ENCODE measurements around the gene SH2D4B.
A peak's percentile ranks its signal among the peaks of the same experiment; 100 is the strongest.
"Not testable (repeated sequence)": the region's sequence is repeated elsewhere in the genome, so short reads cannot be mapped to it uniquely, and the experiment has no call there.

Gene SH2D4B

GRCh38 chr10:80526218-80526617, 11.5 kb upstream of the SH2D4B start:
- no peak for DNase-seq

- no peak for DNase-seq
Measured at GRCh38 chr10:80526742-80527141, 11.0 kb upstream of the SH2D4B start.

- DNase-seq, result no peak
Measured at GRCh38 chr10:80528185-80528700, 9.5 kb upstream of the SH2D4B start.

DNA sequence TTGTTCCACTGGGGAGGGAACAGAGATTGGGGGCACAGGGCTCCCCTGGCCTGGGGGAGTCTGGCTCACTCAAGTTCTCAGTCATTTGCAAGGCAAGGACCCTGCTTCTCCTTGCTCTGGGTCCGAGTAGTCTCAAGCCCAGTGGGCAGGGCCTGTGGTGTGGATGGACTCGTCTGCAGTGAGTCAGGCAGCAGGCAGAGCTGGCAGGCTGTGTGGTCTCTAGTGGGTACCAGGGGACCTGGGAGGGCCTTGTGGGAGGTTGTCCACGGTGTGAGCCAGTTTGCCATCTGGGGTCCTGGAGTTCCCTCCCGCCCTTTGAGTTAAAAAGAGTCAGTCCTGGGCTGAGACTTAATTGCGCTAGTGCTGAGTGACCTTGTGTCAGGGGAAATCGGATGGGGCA, 8.8 kb upstream of the SH2D4B start:
- no peak for DNase-seq

DNA sequence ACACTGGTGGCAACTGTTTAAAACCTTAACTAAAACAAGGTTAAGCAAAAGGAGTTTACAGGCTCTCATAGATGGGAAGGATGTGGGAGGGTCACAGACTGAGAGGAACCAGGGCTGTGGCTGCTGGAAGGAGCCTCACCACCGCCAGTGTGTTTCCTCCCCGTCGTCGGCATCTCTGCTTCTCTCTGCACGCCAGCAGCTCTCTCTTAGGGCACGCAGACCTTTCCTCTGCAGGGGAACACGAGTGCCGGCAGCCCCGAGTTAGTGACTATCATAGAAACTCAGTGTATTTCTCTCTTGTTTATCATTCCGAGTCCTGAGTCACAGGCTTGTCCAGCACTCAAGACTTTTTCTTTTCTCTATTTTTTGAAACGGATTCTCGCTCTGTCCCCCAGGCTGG, 8.1 kb upstream of the SH2D4B start:
- no peak for DNase-seq

- peak; percentile 19 for DNase-seq
Measured at GRCh38 chr10:80530251-80530650, 7.5 kb upstream of the SH2D4B start.

GRCh38 chr10:80530816-80531215, 6.9 kb upstream of the SH2D4B start:
- no peak for DNase-seq

GRCh38 chr10:80532571-80532970, 5.1 kb upstream of the SH2D4B start:
- no peak for DNase-seq

DNA sequence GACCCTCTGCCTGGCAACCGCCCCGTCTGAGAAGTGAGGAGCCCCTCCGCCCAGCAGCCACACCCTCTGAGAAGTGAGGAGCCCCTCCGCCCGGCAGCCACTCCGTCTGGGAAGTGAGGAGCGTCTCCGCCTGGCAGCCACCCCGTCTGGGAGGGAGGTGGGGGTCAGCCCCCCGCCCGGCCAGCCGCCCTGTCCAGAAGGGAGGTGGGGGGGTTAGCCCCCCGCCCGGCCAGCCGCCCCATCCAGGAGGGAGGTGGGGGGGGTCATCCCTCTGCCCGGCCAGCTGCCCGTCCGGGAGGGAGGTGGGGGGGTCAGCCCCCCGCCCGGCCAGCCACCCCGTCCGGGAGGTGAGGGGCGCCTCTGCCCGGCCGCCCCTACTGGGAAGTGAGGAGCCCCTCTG, 3.6 kb upstream of the SH2D4B start:
- not testable (repeated sequence) for DNase-seq

- DNase-seq, result not testable (repeated sequence)
Measured at GRCh38 chr10:80534646-80535045, 3.1 kb upstream of the SH2D4B start.

DNA sequence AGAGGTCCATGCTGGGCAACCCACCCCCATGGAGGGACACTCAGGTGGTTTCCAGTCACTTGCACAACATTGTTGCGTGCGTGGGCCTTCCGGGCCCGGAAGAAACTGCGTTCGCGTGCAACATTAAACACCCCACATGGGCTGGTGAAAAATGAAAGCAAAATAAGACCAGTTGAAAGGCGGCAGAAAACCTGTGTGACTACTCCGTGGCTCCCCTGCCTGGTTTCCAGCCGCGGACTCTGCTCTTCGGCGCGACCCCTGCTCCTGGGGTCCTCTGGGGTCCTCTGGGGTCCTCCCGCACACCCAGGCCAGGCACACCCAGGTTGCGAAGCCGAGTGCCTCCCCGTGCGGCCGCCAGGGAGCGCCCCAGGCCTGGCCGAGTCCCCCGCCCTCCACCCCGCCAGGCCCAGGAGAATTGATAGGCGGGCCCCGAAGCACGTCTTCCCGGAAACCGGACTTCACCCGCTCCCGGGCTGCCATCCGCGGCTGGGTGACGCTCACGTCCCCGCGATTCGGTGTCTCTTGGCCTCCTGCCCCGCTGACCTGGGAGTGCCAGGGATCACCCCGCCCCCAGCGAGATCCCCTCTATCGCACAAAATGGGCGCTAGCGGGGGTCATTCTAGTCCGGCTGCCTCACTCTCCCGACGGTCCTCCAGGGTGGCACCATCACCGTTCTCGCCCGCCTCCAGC, 1.9 kb upstream of the SH2D4B start:
- DNase-seq, result peak; percentile 46

DNA sequence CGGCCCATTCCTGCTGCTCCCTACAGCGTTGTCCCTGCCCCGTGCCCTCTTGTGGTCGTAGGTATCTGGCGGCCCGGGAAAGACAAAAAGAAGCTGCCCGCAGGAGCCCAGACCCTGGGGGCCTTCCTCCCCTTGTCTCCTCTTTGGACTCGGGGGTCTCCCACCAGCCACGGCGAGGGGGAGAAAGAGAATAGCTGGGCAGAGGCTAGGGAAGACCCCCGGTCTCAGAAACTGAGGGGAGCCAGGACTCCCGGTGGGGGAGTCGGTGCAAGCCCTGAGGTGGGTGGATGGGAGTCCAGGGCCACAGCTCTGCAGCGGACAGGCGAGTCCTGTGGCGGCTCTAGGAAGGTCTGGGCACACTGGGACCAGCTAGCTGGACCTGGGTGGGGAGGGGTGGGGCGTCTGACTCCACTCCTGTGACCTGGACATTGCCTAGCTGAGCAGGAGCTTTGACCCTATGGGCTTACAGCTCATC, 1.3 kb upstream of the SH2D4B start:
- no peak for DNase-seq

DNA sequence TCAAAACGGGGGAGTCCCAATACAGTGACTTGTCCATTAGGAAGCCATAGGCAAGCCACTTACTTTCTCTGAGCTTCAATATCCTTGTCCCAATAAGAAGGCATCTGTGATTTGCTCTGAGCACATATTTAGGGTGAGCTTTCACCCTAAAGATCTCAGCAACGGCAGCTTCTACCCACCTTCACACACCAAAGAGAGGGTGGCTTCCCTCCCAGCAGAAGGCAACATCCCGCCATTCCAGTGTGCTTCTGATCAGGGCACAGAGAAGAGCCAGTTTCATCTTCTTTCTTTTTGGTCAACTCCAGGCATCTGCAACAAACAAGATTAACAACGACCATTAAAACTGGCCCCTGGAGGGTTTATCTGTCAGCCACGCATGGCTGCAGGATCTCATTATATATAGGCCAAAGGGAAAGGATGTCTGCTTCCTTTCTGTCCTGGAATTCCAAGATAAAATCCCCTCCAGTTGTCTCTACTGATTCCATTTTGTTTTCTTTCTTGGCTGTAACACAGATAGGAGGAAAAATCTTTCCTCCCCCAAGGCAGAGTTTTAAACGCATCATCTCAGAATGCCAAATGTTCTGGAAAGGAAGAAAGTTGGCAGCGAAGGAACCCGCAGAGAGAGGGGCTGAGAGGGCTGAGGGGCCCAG, 491 bp upstream of the SH2D4B start:
- no peak for DNase-seq

DNA sequence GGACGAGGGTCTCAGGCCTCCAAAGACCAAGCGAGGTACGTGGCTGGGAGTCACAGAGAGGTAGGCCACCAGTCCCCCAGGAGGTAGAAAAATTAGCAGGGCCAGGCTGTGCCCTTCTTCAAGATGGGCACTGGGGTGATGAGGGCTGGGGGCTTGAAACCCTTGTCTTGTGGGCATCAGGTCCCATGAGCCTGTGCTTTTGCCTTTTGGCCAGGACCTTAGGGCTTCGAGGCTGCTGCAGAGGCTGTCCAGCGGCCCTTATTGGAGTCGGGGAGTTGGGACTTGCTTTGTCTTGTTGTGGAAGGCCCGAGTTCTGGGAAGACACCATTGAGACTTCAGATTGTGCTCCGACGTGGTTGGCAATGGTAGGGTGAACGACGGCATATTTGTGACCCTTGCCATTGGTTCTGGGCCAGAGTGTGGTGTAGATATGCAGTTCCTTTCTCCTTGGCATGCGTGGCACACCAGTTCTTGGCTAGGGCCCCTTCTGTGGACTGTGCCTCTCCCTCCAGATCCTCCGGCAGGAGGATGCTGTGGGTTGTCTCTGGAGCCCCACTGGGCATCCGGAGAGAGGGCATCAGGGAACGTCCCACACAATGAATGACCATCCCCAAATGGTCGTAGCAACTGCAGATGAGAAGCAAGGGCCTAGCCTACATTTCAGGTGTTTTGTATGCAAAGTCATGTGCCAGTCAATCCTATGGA, 931 bp downstream of the SH2D4B start:
- DNase-seq, result no peak

DNA sequence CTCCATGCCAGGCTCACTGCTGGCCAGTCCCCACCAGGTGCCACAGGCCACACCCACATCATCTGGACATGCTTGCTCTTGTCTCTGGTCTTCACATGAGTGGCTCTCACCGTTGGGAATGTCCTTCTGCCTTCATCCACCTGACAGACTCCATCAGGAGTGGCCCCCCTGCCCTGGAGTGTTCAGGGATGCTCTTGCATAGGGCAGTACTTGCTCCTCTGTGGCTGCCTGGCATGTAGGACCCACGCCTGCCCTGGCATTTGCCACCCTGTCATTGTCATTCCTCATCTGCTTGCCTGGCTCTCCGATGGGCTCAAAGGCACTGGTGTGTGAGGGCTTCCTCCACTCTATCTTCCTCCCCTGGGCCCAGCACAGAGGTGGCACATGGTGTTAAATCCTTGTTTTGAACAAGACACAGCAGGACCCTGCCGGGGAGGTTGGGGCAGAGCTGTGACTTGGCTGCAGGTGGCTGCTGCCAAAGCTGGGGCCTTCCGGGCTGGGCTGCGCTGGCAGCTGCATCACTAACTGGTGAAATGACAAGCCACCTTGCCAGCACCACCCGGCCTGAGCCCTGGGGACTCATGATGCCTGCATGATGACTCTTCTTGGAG, 1.8 kb downstream of the SH2D4B start:
- no peak for DNase-seq

GRCh38 chr10:80540136-80540535, 2.4 kb downstream of the SH2D4B start:
- no peak for DNase-seq

DNA sequence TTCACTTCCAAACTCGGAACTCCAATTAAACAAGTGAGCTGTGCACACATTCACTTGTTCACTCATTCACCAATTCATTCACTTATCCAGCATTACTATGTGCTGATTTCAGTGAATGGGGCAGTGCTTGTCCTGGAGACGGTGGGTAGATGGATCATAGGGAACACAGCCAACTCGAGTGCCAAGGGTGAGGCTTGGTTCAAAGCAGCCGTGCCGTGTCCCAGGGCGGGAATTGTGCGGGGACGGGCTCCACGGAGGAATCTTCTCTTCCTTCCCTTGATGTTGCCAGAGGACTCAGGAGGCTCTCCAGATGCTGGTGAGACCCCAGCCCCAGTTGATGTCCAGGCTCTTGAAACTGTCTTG, 2.9 kb downstream of the SH2D4B start:
- DNase-seq, result no peak

DNA sequence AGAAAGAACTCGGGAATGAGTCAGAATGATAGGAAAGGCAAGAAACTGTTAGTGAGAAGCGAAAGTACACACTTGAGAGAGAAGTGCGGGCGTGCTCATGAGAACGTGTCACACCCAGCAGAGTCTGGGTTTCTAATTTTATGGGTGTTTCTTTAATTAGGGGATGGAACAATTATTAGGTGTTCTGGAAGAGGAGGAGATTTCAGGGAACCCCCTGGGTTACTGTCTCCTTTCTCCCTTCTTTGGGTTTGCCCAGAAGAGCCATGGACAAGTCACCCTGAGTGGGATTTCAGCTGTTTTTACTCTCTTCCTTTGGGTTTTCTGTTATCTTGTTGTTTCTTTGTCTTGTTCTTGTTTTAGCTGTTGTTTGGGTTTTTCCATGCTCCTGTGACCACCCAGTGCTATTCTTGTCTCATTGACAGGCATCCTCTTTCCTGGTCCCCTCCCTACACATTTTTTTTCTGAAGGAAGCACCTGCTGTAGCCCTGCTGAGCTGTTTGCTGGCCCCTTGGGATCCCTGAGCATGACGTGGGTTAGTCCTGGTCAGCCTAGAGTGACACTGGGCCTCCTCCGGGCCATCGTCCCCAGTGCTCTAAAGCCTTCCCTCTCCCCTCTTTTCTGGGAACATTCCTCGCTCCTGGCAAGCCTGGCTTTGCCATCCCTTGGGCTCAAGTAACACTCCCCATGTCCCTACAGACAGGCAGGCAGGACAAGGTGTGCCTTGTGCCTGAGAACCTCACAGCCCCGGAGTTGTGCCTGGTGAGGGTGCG, 3.5 kb downstream of the SH2D4B start:
- no peak for DNase-seq

GRCh38 chr10:80542053-80542452, 4.4 kb downstream of the SH2D4B start:
- DNase-seq, result no peak

DNA sequence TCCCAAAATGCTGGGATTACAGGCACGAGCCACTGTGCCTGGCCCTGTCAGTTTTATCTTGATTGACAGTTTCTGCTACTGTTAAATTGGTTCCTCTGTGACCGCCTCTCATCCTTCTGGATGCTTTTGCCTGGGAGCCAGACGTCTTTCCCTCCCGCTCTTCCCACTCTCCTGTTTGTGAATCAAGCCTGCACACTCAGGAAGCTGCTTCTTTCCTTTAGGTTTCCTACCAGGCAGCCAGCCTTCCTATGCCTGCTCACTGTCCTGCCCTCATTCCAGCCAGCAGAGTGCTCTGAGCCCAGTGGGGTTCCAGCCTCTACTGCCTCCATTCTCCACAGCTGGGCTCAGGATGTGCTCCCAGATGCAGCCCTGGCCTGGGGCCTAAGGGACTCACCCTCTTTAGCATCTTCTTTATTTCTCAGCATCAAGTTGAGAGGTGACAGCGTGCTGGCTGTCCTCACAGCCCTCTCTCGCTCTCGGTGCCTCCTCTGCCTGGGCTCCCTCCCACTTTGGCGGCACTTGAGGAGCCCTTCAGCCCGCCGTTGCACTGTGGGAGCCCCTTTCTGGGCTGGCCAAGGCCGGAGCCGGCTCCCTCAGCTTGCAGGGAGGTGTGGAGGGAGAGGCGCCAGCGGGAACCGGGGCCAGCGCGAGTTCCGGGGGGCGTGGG, 5.1 kb downstream of the SH2D4B start:
- DNase-seq, result no peak

GRCh38 chr10:80543319-80543672, 5.6 kb downstream of the SH2D4B start:
- DNase-seq, result not testable (repeated sequence)
